HepG2 (cell line): ENCODE results near the gene PTCRA. TPM values are rescaled to one million over a fixed set of nuclear protein-coding genes. Genes with fewer than 3 reads are reported as not detected.

Source experiments
- CAMTA2 ChIP-seq: sonication (generic); formaldehyde crosslinking; IDR thresholded peaks from 2 replicates; pipeline ENCODE4 v1.4.0; 2020; ENCODE audit warnings: mild to moderate bottlenecking, missing genetic modification reagents, borderline replicate concordance
- JUN ChIP-seq: sonication (generic); formaldehyde crosslinking; IDR thresholded peaks from 2 replicates; pipeline ENCODE4 v1.4.0; 2020; ENCODE audit warnings: mild to moderate bottlenecking, missing genetic modification reagents
- PREB ChIP-seq: sonication (generic); formaldehyde crosslinking; IDR thresholded peaks from 2 replicates; pipeline ENCODE4 v1.4.0; 2020; ENCODE audit warnings: missing genetic modification reagents
- REST ChIP-seq, 2 experiments: IDR thresholded peaks; 2 replicates each; pipeline ENCODE4 v1.6.1; 2011 to 2012; ENCODE audit warnings: low read length in 2 of 2, borderline replicate concordance in 1 of 2, low read depth in 1 of 2, mild to moderate bottlenecking in 1 of 2, moderate library complexity in 1 of 2
- THRA ChIP-seq: sonication (generic); formaldehyde crosslinking; IDR thresholded peaks from 2 replicates; pipeline ENCODE4 v1.4.0; 2020; ENCODE audit warnings: missing genetic modification reagents, borderline replicate concordance
- YY1 ChIP-seq: IDR thresholded peaks from 2 replicates; pipeline ENCODE4 v1.6.1; 2011; ENCODE audit warnings: low read length, low read depth, moderate library complexity, mild to moderate bottlenecking; ENCODE audit not compliant: insufficient read depth, insufficient replicate concordance
- ZKSCAN1 ChIP-seq: fragments of 150-350 bp; IDR thresholded peaks from 2 replicates; pipeline ENCODE4 v1.6.1; 2014; ENCODE audit warnings: low read length
- ZNF382 ChIP-seq: sonication (generic); formaldehyde crosslinking; IDR thresholded peaks from 2 replicates; pipeline ENCODE4 v1.5.0; 2020; ENCODE audit warnings: missing genetic modification reagents, mild to moderate bottlenecking, borderline replicate concordance
- ZNF468 ChIP-seq: sonication (generic); formaldehyde crosslinking; IDR thresholded peaks from 2 replicates; pipeline ENCODE4 v1.8.0; 2022; ENCODE audit warnings: mild to moderate bottlenecking, moderate library complexity, missing genetic modification reagents
- ZNF562 ChIP-seq: sonication (generic); formaldehyde crosslinking; IDR thresholded peaks from 2 replicates; pipeline ENCODE4 v1.8.0; 2022; ENCODE audit warnings: missing genetic modification reagents, borderline replicate concordance
- ZNF639 ChIP-seq: conservative IDR thresholded peaks from 2 replicates; pipeline ENCODE4 v1.6.1; 2018; ENCODE audit warnings: missing genetic modification reagents
- ZNF777 ChIP-seq: sonication (generic); formaldehyde crosslinking; IDR thresholded peaks from 2 replicates; pipeline ENCODE4 v1.4.0; 2020; ENCODE audit warnings: missing genetic modification reagents
- ZNF883 ChIP-seq: sonication (generic); formaldehyde crosslinking; IDR thresholded peaks from 2 replicates; pipeline ENCODE4 v1.5.1; 2020; ENCODE audit warnings: mild to moderate bottlenecking, missing genetic modification reagents; ENCODE audit errors: not compliant biosample characterization
- polyA plus RNA-seq, 8 experiments: library from polyadenylated mRNA; depleted of rRNA in 3 of 8; stranded (reverse) in 7 of 8; unstranded in 1 of 8; fragments of >200 nt; fragmentation: Illumina TruSeq in 4 of 8; extraction: Trizol in 4 of 8; gene quantifications; 2 replicates each; pipeline versions ENCODE4 v1.2.1 to v1.2.3, GENCODE V29; 2011 to 2016; ENCODE audit warnings: low read depth in 4 of 8, missing spikeins in 1 of 8, mixed read lengths in 1 of 8; ENCODE audit not compliant: insufficient read depth in 1 of 8
- total RNA-seq, 5 experiments: library from RNA; depleted of rRNA; stranded (reverse); fragments of >200 nt; fragmentation: Illumina TruSeq; extraction: Trizol; gene quantifications; 2 replicates each; pipeline ENCODE4 v1.2.3, GENCODE V29; 2016; ENCODE audit warnings: low read depth in 1 of 5

Gene PTCRA
- total and polyA plus RNA-seq, 2 of the 13 experiments (the other 11 are each of a cell fraction or from before 2014, with no cell fraction given): not detected

- TF ChIP-seq PREB (no peak), ZNF639 (CRISPR knock-in tag) (no peak; the same call in 1 of the 2 replicates), CAMTA2 (CRISPR knock-in tag) (peak; percentile 68; the same call in 1 of the 2 replicates), ZNF382 (CRISPR knock-in tag) (no peak), ZKSCAN1 (no peak), THRA (CRISPR knock-in tag) (peak; percentile 65), ZNF777 (CRISPR knock-in tag) (peak; percentile 62), ZNF468 (0 out of 2 replicates have a peak, but pooled peaks have one; percentile 95), YY1 (peak; percentile 63), JUN (CRISPR knock-in tag) (peak; percentile 77; the same call in 1 of the 2 replicates), REST (IDR thresholded peaks at IDR 0.05; ENCODE audit: borderline replicate concordance in 1 of 2, low read depth in 1 of 2, low read length in 2 of 2) (no peak; a peak in 1 of 4 replicates), ZNF883 (CRISPR knock-in tag) (peak; percentile 96), ZNF562 (CRISPR knock-in tag) (0 out of 2 replicates have a peak, but pooled peaks have one; percentile 22)
Measured at GRCh38 chr6:42890311-42891198, 25.3 kb upstream of the PTCRA start (continued).
